Measurements from ENCODE around the gene COL28A1. TPM values are rescaled to one million over a fixed set of nuclear protein-coding genes. Genes with fewer than 3 reads are reported as not detected.

COL28A1 gene
- total RNA-seq, 1 donor from 2014 or later = 0.60 TPM

DNA sequence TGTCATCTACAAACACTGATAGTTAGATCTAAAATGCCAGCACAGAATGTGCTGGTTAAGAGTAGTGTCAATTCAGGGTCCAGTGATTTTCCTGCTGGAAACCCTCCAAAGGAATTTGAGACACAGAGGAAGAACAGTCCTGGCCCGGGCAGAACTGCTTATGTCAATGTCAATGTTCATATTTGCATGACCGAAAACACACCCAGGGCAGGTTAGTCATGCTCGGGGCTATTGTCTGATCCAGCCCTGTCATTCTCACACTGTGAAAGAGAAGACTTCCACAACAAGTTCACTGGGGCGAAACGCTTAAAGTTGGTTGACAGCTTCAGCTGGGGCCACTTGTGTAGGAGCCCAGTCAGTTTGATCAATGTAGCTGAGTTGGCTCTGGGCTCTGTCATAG lies 214.0 kb downstream of the COL28A1 start:
- H3K4me3 Mint-ChIP-seq = no peak overlapping the region
- Histone ChIP-seq H3K79me2 (ENCODE audit: low read depth) (no peaks in the 10 kb centered on the region), H3K4me2 (no peak overlapping the region), H3K36me3 (no peaks in the 10 kb centered on the region), H3K4me3 (no peak overlapping the region), H4K20me1 (ENCODE audit: low read depth) (no peaks in the 10 kb centered on the region), H3F3A (ENCODE audit: low read depth) (no peaks in the 10 kb centered on the region), H2AFZ (replicated peaks) (no peak overlapping the region), H3K9me3 (ENCODE audit: low read depth) (no peaks in the 10 kb centered on the region), H3K9ac (no peak overlapping the region), H3K4me1 (no peaks in the 10 kb centered on the region), H3K27me3 (no peaks in the 10 kb centered on the region), H3K27ac (no peak overlapping the region)
- H3K4me1 Mint-ChIP-seq = peaks cover 26% of the 10 kb centered on the region
- no peaks in the 10 kb centered on the region for H3K9me3 Mint-ChIP-seq
- H3K36me3 Mint-ChIP-seq = no peaks in the 10 kb centered on the region
- DNase-seq (ENCODE audit: low spot score) = no peak
- H3K27ac Mint-ChIP-seq = no peak overlapping the region
- no peak for TF ChIP-seq EZH2 (IDR thresholded peaks at IDR 0.05)
- no peak for TF ChIP-seq EZH2phosphoT487 (IDR thresholded peaks at IDR 0.05)
- TF ChIP-seq, protein P1, sequence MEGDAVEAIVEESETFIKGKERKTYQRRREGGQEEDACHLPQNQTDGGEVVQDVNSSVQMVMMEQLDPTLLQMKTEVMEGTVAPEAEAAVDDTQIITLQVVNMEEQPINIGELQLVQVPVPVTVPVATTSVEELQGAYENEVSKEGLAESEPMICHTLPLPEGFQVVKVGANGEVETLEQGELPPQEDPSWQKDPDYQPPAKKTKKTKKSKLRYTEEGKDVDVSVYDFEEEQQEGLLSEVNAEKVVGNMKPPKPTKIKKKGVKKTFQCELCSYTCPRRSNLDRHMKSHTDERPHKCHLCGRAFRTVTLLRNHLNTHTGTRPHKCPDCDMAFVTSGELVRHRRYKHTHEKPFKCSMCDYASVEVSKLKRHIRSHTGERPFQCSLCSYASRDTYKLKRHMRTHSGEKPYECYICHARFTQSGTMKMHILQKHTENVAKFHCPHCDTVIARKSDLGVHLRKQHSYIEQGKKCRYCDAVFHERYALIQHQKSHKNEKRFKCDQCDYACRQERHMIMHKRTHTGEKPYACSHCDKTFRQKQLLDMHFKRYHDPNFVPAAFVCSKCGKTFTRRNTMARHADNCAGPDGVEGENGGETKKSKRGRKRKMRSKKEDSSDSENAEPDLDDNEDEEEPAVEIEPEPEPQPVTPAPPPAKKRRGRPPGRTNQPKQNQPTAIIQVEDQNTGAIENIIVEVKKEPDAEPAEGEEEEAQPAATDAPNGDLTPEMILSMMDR (IDR thresholded peaks at IDR 0.05) = no peak
- H3K27me3 Mint-ChIP-seq (ENCODE audit: insufficient read depth, low read depth) = peaks cover 5% of the 10 kb centered on the region

DNA sequence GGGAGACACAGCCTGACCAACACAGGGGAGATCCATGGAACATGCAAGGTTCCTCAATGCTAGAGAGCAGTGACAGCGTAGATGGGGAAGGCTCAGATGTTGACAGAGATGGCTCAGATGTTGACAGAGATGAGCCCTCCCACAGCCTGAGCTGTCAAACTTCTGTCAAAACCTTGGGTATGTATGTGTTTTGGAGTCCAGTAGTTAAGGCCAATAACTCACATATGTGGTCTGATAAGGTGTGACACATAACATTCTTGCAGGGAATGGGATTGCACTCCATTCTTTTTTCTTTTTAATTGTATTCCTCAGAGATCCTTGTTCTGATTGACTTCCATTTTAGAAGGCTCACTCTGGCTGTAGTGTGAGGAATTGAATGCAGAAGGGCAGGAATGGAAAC lies 217.1 kb downstream of the COL28A1 start:
- Mint-ChIP-seq H3K27ac (no peak overlapping the region), H3K4me3 (no peak overlapping the region), H3K27me3 (ENCODE audit: insufficient read depth, low read depth) (peaks cover 5% of the 10 kb centered on the region), H3K36me3 (no peaks in the 10 kb centered on the region), H3K4me1 (peaks cover 22% of the 10 kb centered on the region), H3K9me3 (no peaks in the 10 kb centered on the region)
- no peak overlapping the region for H3K4me2 ChIP-seq
- H3K4me3 ChIP-seq = no peak overlapping the region
- H3K27ac ChIP-seq = no peak overlapping the region
- H4K20me1 ChIP-seq (ENCODE audit: low read depth) = no peaks in the 10 kb centered on the region
- no peaks in the 10 kb centered on the region for H3K79me2 ChIP-seq (ENCODE audit: low read depth)
- H3K27me3 ChIP-seq = no peaks in the 10 kb centered on the region
- no peak for DNase-seq (ENCODE audit: low spot score)
- H3F3A ChIP-seq (ENCODE audit: low read depth) = no peaks in the 10 kb centered on the region
- no peak for TF ChIP-seq EZH2phosphoT487 (IDR thresholded peaks at IDR 0.05)
- TF ChIP-seq, protein P1 (IDR thresholded peaks at IDR 0.05) = no peak
- H3K9ac ChIP-seq = no peak overlapping the region
- H2AFZ ChIP-seq (replicated peaks) = no peak overlapping the region
- H3K9me3 ChIP-seq (ENCODE audit: low read depth) = no peaks in the 10 kb centered on the region
- H3K36me3 ChIP-seq = no peaks in the 10 kb centered on the region
- no peaks in the 10 kb centered on the region for H3K4me1 ChIP-seq

DNA sequence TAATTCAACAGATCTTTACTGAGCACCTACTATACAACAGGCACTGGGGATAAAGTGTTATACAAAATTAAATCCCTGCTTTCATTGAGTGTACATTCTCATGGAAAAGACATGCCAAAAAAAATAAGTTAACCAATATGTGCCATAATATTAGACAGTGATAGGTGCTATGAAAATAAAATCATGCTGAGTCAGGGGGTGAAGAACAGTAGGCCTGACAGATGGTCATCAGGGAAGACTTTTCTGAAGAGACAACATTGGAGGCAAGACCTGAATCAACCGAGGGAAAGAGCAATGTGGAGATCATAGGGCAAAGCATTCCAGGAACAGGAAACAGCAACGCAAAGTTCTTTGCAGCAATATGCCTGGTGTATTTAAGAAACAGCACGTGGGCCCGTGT lies 217.8 kb downstream of the COL28A1 start:
- no peak overlapping the region for H3K4me2 ChIP-seq
- no peak overlapping the region for H3K27ac ChIP-seq
- H3K4me3 ChIP-seq = no peak overlapping the region
- Mint-ChIP-seq H3K4me3 (no peak overlapping the region), H3K9me3 (no peaks in the 10 kb centered on the region), H3K4me1 (peaks cover 15% of the 10 kb centered on the region), H3K27me3 (ENCODE audit: insufficient read depth, low read depth) (peaks cover 5% of the 10 kb centered on the region), H3K27ac (no peak overlapping the region), H3K36me3 (no peaks in the 10 kb centered on the region)
- H2AFZ ChIP-seq (replicated peaks) = no peak overlapping the region
- no peaks in the 10 kb centered on the region for H3K4me1 ChIP-seq
- no peaks in the 10 kb centered on the region for H3K27me3 ChIP-seq
- H3K36me3 ChIP-seq = no peaks in the 10 kb centered on the region
- no peak for DNase-seq (ENCODE audit: low spot score)
- H3F3A ChIP-seq (ENCODE audit: low read depth) = no peaks in the 10 kb centered on the region
- H3K9me3 ChIP-seq (ENCODE audit: low read depth) = no peaks in the 10 kb centered on the region
- H3K9ac ChIP-seq = no peak overlapping the region
- H3K79me2 ChIP-seq (ENCODE audit: low read depth) = no peaks in the 10 kb centered on the region
- TF ChIP-seq, protein P1 (IDR thresholded peaks at IDR 0.05) = no peak
- TF ChIP-seq EZH2 (IDR thresholded peaks at IDR 0.05) (no peak), EZH2phosphoT487 (IDR thresholded peaks at IDR 0.05) (no peak)
- no peaks in the 10 kb centered on the region for H4K20me1 ChIP-seq (ENCODE audit: low read depth)

All from neural progenitor cell (in vitro differentiated cells).